Effector memory CD8-positive, alpha-beta T cell (primary cell): ENCODE data around the gene SUSD6.
"Not testable (repeated sequence)": the region's sequence is repeated elsewhere in the genome, so short reads cannot be mapped to it uniquely, and the experiment has no call there.

ENCODE experiments used
- ATAC-seq: fragments of 150-1000 bp; cut with Tn5 transposase; replicated peaks from 2 replicates; pipeline ENCODE4 v1.10.0; 2021; ENCODE audit warnings: mild to moderate bottlenecking, moderate library complexity
- DNase-seq, 3 experiments: peaks; one replicate each; pipeline ENCODE4 v3.0.0; 2021
- H3K27ac Mint-ChIP-seq, 2 donors: one replicate each; pipeline ENCODE4 v1.8.0; 2022; ENCODE audit warnings: mild to moderate bottlenecking in 2 of 2, mixed read lengths in 2 of 2, moderate library complexity in 2 of 2
- H3K27me3 Mint-ChIP-seq, 2 donors: one replicate each; pipeline ENCODE4 v1.8.0; 2022; ENCODE audit warnings: mixed read lengths in 2 of 2
- H3K36me3 Mint-ChIP-seq: one replicate; pipeline ENCODE4 v1.8.0; 2022; ENCODE audit warnings: mild to moderate bottlenecking, moderate library complexity, mixed read lengths; ENCODE audit not compliant: insufficient read depth
- H3K4me1 Mint-ChIP-seq, 2 donors: one replicate each; pipeline ENCODE4 v1.8.0; 2022; ENCODE audit warnings: low read depth in 2 of 2, mixed read lengths in 2 of 2
- H3K4me3 Mint-ChIP-seq, 2 donors: one replicate each; pipeline ENCODE4 v1.8.0; 2022; ENCODE audit warnings: mild to moderate bottlenecking in 2 of 2, mixed read lengths in 2 of 2, moderate library complexity in 2 of 2
- H3K9me3 Mint-ChIP-seq, 2 donors: one replicate each; pipeline ENCODE4 v1.8.0; 2022; ENCODE audit warnings: mixed read lengths in 2 of 2

Gene SUSD6

DNA sequence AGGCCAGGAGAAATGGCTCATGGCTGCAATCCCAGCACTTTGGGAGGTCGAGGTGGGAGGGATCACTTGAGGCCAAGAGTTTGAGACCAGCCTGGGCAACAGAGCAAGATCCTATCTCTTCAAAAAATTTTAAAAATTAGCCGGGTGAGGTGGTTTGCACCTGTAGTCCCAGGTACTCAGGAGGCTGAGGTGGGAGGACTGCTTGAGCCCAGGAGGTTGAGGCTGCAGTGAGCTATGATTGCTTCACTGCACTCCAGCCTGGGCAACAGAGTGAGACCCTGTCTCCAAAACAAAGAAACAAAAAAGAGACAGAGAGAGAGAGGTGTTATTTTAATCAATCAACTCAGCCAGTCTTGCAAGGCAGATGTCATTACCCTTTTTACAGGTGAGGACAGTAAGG is 107.2 kb downstream of the SUSD6 start:
- peak overlapping the region; percentile 42 to 92 for H3K27ac Mint-ChIP-seq
- H3K27me3 Mint-ChIP-seq, ATAC-seq, H3K9me3 Mint-ChIP-seq, H3K4me3 Mint-ChIP-seq, DNase-seq: not testable (repeated sequence)
- peaks cover 36% of the 10 kb centered on the region for H3K36me3 Mint-ChIP-seq
- peaks cover 19 to 22% of the 10 kb centered on the region in 2 donors for H3K4me1 Mint-ChIP-seq

DNA sequence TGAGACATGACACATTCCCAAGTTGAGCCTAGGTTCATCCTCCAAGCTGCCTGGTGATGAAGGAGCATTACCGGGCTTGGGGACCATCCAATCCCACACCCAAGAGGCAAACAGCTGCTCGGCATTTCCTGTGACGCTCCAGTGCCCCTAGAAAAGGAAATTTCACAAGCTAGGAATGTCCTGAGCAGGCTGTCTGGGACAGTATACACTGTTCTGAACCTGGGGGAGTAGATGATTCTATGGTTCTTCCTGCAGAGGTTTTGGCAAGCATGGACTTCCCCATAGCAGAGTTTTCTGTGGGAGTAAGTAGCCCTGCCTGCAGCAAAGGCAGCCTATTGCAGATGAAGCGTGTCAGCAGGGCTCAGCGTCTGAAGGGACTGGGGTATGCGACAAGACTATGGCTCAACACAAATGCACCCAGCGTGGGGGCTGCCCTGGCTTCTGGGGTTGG is 108.1 kb downstream of the SUSD6 start:
- H3K9me3 Mint-ChIP-seq = no peaks in the 10 kb centered on the region
- no peaks in the 10 kb centered on the region for H3K27me3 Mint-ChIP-seq
- no peak for DNase-seq
- H3K27ac Mint-ChIP-seq = no peak overlapping the region
- H3K4me1 Mint-ChIP-seq = peaks cover 19 to 22% of the 10 kb centered on the region in 2 donors
- H3K36me3 Mint-ChIP-seq = peaks cover 29% of the 10 kb centered on the region
- no peak overlapping the region for H3K4me3 Mint-ChIP-seq
- no peak for ATAC-seq

DNA sequence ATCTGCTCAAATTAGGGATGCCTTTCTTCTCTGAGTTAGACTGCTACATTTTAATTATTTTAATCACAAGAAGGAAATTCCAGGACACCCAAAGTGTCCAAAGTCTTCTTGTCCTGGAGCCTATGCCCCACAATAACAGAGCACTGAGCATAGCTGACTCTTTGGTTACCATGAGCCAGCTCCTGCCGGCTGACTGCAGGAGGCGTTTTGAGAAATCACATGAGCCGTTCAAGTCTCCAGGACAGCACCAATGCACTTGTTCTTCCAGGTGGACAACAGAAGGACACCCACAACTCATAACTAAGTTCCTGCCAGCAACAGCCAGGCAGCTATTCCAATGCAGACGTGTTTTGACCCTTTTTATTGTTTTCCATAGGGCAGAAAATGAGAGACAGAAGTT is 109.5 kb downstream of the SUSD6 start:
- Mint-ChIP-seq H3K4me1 (peaks cover 13% of the 10 kb centered on the region in 2 donors), H3K36me3 (peaks cover 21% of the 10 kb centered on the region), H3K27me3 (no peaks in the 10 kb centered on the region), H3K27ac (no peak overlapping the region), H3K9me3 (no peaks in the 10 kb centered on the region), H3K4me3 (no peak overlapping the region)
- DNase-seq (no peak), ATAC-seq (no peak)

DNA sequence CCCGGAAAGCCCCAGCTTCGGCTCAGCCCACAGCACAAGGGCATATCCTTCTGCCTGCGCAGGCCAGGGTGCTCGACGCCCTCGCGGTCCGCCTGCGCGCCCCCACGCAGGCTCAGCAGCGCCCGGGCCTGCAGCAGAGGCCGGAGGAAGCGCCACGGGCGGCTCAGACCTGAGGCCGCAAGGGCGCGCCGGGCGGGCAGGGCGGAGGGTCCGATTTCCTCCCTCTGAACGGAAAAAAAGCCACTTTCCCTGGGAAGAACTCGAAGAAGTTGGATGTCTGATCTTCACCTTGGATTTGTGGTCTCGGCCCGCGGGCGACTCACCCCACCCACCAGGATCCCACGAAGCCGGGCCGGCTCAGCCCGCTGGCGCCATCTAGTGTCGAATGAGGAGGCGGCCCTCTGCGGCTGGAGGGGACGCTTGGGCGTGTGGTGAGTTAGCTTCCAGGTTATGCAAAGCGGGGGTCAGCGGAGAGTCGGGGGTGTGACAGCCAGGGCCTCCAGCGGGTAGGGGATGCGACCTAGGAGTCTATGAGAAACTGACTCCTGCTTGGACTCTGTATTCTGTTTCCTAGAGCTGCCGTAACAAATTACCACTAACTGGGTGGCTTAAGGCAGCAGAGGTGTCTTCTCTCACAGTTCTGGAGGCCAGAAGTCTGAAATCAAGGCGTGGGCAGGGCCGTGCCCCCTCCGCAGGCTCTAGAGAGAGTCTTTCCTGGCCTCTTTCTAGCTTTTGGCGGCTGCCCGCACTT is 115.5 kb downstream of the SUSD6 start:
- Mint-ChIP-seq H3K4me1 (peaks cover 6 to 24% of the 10 kb centered on the region in 2 donors), H3K27ac (peak overlapping the region; percentile 28 to 81), H3K9me3 (no peaks in the 10 kb centered on the region), H3K27me3 (no peaks in the 10 kb centered on the region), H3K36me3 (no peaks in the 10 kb centered on the region), H3K4me3 (peak overlapping the region; percentile 48 to 58)
- DNase-seq (peak; percentile 84 to 85 (median 85)), ATAC-seq (peak; percentile 89)

DNA sequence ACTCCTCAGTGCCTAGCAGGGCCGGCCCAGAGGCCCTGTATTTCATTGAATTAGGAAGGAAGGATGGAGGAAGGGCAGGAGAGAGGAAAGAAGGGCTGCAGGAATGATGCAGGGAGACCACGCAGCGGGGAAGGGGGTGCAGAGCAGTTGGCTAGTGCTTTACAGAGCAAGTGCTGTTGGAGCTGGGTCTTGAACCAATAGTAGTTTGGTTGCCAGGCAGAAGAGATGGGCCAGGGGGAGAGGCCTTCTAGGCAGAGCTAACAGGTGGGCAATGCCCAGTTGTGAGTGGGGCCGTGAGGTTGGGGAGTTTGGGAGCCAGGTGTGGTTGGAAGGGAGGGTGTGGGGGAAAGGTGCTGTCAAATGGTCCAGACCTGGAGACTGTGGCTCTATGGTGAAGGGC is 116.5 kb downstream of the SUSD6 start:
- peaks cover 0 to 2% of the 10 kb centered on the region in 2 donors for H3K27me3 Mint-ChIP-seq
- H3K9me3 Mint-ChIP-seq = no peaks in the 10 kb centered on the region
- H3K27ac Mint-ChIP-seq = peak overlapping the region in 1 of 2 donors; percentile 81
- peak overlapping the region; percentile 48 to 58 for H3K4me3 Mint-ChIP-seq
- peaks cover 6 to 24% of the 10 kb centered on the region in 2 donors for H3K4me1 Mint-ChIP-seq
- DNase-seq (no peak), ATAC-seq (no peak)
- H3K36me3 Mint-ChIP-seq = peaks cover under 1% of the 10 kb centered on the region

DNA sequence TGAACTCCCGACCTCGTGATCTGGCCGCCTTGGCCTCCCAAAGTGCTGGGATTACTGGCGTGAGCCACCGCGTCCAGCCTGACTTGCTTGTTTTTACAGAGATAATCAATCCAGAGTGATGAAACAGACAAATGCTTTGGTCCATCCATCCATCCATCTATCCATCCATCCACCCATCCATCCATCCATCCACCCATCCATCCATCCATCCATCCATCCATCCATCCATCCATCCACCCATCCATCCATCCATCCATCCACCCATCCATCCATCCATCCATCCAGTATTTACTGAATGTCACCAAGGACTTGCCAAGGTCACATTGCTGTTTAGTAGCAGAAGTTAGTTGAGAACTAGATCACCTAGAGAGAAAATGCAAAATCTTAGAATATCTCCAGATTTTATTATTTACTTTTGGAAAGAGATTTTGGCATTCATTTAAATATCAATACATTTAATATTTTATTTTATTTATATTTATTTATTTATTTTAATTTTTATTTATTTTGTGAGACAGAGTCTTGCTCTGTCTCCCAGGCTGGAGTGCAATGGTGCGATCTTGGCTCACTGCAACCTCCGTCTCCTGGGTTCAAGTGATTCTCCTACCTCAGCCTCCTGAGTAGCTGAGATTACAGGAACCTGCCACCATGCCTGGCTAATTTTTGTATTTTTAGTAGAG is 120.7 kb downstream of the SUSD6 start:
- Mint-ChIP-seq H3K27ac (peak overlapping the region in 1 of 2 donors; percentile 55), H3K27me3 (peaks cover 13 to 16% of the 10 kb centered on the region in 2 donors), H3K4me1 (peaks cover 3 to 18% of the 10 kb centered on the region in 2 donors)
- DNase-seq, H3K4me3 Mint-ChIP-seq, H3K9me3 Mint-ChIP-seq, H3K36me3 Mint-ChIP-seq, ATAC-seq: not testable (repeated sequence)

DNA sequence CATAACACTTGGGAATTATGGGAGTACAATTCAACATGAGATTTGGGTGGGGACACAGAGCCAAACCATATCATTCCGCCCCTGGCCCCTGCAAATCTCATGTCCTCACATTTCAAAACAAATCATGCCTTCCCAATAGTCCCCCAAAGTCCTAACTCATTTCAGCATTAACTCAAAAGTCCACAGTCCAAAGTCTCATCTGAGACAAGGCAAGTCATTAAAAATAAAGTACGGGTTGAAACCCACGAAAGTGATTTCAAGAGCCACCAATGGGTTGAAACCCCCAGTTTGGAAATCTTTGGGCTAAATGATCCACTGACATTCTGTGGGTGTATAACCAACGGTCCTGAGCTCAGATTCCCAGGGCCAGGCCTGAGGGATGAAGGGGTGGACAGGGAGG is 125.0 kb downstream of the SUSD6 start:
- H3K9me3 Mint-ChIP-seq, DNase-seq, H3K4me3 Mint-ChIP-seq, H3K36me3 Mint-ChIP-seq, H3K4me1 Mint-ChIP-seq, H3K27ac Mint-ChIP-seq, ATAC-seq: not testable (repeated sequence)
- peaks cover 13 to 17% of the 10 kb centered on the region in 2 donors for H3K27me3 Mint-ChIP-seq

DNA sequence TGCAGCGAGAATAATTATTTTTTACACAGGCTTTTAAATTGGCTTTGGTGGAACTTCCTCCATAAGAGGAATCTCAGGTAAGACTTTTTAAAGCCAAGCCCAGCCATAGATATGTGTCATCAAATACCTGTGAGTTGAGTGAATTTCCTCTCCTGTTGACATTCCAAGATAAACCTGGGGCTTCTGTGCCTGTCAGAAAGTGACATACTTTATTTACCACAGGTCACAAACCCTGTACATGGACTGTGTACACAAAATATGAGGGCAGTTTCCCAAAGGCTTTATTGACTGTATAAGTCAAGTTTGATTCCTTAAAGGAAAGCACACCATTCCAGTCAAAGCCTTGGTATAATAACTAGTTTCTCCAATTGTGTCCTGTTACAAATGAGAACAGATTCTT is 129.7 kb downstream of the SUSD6 start:
- H3K4me3 Mint-ChIP-seq = no peak overlapping the region
- DNase-seq (no peak), ATAC-seq (no peak)
- peaks cover 8 to 11% of the 10 kb centered on the region in 2 donors for H3K27me3 Mint-ChIP-seq
- H3K9me3 Mint-ChIP-seq = no peaks in the 10 kb centered on the region
- no peaks in the 10 kb centered on the region for H3K4me1 Mint-ChIP-seq
- no peaks in the 10 kb centered on the region for H3K36me3 Mint-ChIP-seq
- H3K27ac Mint-ChIP-seq = no peak overlapping the region

DNA sequence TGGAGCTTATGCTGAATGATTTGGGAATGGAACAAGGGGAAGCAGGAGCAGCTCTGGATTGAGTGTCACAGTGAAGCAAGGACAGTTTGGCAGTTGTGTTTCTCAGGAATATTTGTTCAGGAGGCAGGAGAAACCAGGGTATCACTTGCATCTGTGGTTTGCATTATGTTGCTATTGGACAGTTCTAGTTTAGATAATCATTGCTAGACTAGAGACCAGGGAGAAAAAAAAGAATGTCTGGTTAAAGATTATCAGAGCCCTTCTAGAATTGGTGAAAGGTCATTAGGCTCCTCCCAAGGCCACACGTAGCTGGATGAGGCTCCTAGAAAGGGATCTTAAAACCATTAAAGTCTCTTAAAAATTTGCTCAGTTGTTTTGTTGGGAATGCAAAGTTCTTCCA is 138.6 kb downstream of the SUSD6 start:
- Mint-ChIP-seq H3K9me3 (no peaks in the 10 kb centered on the region), H3K27ac (peak overlapping the region in 1 of 2 donors; percentile 24), H3K4me3 (no peak overlapping the region), H3K36me3 (no peaks in the 10 kb centered on the region), H3K4me1 (peaks cover 0 to 2% of the 10 kb centered on the region in 2 donors), H3K27me3 (no peaks in the 10 kb centered on the region)
- DNase-seq (no peak), ATAC-seq (no peak)

DNA sequence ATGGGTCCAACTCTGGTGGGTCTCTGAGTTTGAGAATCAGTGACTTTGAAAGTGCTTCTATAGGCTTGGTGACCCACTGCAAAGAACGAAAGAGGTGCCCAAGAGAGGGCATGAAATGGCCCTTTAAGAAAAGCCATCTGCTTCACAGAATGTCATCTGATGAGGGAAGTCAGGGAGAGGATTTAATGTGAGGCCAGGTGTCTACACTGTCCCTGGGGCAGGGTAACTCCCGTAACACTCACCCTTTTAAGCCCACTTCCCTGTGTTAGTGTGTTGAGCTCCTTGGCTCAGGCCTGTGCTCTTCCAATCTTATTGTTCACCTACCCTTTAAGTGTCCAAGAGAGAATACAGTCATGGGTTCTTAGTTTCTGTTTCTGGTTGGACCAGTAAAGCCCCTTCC is 139.1 kb downstream of the SUSD6 start:
- Mint-ChIP-seq H3K9me3 (no peaks in the 10 kb centered on the region), H3K36me3 (no peaks in the 10 kb centered on the region), H3K27ac (no peak overlapping the region), H3K4me1 (peaks cover 0 to 2% of the 10 kb centered on the region in 2 donors), H3K4me3 (no peak overlapping the region), H3K27me3 (no peaks in the 10 kb centered on the region)
- no peak for DNase-seq
- ATAC-seq = no peak

DNA sequence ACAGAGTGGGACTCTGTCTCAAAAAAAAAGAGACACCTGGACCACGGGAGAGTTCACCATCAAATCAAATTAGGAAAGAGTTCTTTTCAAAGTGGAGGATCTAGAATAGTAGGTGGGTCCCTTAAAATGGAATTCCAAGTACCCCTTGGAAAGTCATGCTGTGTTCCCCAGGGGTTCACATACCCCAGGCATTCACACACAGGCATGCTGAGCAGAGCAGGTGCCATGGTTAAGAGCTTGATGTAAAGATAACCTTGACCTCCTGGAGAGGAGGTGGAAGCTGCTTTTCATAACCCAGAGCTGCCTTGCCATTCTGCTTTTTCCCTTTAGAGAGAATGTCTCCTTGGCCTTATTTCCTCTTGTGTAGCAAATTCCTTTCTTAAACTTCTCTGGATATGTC is 141.4 kb downstream of the SUSD6 start:
- Mint-ChIP-seq H3K36me3 (no peaks in the 10 kb centered on the region), H3K27me3 (no peaks in the 10 kb centered on the region), H3K4me3 (no peak overlapping the region), H3K9me3 (no peaks in the 10 kb centered on the region), H3K4me1 (no peaks in the 10 kb centered on the region), H3K27ac (no peak overlapping the region)
- ATAC-seq (no peak), DNase-seq (no peak)

DNA sequence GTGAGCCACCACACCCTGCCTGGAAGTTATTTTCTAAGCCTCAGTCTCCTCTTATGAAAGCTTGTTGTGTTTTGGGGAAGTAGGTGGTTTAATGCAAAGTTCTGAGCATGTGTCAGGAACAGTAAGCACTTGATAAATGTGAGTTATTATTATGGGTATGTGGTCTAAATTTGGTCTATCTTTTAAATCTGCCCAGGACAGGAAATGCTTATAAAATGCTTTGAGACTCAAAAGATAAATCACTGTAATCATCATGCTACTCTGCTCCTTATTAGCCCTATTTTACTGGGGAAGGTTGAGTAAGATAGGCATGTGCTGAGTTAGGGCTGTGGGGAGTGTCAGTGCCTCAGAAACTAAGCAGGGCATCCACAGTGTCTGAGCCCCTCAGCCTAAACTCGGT is 142.5 kb downstream of the SUSD6 start:
- Mint-ChIP-seq H3K36me3 (no peaks in the 10 kb centered on the region), H3K9me3 (no peaks in the 10 kb centered on the region), H3K4me1 (no peaks in the 10 kb centered on the region), H3K27ac (no peak overlapping the region), H3K27me3 (no peaks in the 10 kb centered on the region), H3K4me3 (no peak overlapping the region)
- ATAC-seq (no peak), DNase-seq (no peak)

DNA sequence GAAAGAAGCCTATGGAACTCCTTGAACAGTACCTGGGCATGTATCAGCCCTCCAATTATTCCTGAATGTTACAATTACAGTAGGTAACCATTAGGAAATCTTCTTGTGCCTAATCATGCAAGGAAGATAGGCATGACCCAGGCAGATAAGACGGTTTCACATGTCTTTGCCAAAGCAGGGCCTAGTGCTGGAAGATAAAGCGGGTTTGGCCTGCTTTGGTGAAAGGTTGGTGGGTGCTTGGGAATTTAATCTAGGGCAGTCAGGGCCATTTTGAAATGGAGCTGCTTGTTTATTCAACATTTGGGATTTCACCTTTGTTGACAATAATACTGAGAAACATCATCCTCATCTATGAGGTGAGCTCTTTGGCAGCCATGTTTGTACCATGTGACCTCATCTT is 143.1 kb downstream of the SUSD6 start:
- no peaks in the 10 kb centered on the region for H3K4me1 Mint-ChIP-seq
- DNase-seq (no peak), ATAC-seq (no peak)
- H3K27me3 Mint-ChIP-seq = no peaks in the 10 kb centered on the region
- H3K4me3 Mint-ChIP-seq = no peak overlapping the region
- no peaks in the 10 kb centered on the region for H3K36me3 Mint-ChIP-seq
- H3K27ac Mint-ChIP-seq = no peak overlapping the region
- H3K9me3 Mint-ChIP-seq = no peaks in the 10 kb centered on the region

DNA sequence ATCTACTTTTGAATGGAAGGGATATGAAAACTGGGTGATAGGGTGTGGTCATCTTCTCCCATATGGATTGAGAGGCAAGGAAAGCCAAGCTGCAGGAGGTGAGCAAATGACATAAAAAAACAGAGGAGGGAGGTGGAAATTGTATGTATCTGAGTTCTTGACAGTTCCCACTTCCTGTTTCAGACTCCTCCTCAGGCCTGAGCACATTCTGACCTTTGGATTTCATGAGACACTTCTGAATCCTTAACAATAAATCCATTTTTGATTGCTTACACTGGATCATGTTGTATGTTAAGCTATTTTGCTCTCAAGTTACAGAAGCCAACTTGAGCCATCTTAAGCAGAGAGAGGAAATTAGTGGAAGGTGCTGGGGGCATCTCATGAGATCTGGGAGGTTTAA is 143.9 kb downstream of the SUSD6 start:
- Mint-ChIP-seq H3K4me3 (no peak overlapping the region), H3K27ac (no peak overlapping the region), H3K27me3 (no peaks in the 10 kb centered on the region), H3K4me1 (no peaks in the 10 kb centered on the region), H3K36me3 (no peaks in the 10 kb centered on the region), H3K9me3 (no peaks in the 10 kb centered on the region)
- DNase-seq (no peak), ATAC-seq (no peak)
